ENCODE data around the gene SPATS2.

SPATS2 gene

DNA sequence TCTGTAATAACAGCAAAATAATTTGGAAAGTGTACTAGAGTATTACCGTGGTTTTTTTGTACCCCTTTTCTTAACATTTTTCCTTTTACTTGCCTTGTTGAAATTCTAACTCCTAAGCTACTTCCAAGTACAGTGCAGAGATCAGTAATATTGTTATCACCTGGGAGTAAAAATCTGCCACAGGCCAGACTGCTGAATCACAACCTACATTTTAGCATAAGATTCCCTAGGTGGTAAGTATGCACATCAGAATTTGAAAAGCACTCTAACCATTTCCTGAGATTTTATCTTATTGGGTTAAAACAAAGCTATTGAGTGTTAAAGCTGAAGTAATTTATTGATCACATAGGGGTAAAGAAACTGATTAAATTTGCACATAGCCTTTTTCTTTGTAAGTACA, 116.4 kb downstream of the SPATS2 start:
- in situ Hi-C loops (cut with MboI; ENCODE audit: low sequenced_read_pairs, unreplicated experiment): no loop called here
- no peak for DNase-seq (ENCODE audit: low spot score)
- TF ChIP-seq, protein P1, sequence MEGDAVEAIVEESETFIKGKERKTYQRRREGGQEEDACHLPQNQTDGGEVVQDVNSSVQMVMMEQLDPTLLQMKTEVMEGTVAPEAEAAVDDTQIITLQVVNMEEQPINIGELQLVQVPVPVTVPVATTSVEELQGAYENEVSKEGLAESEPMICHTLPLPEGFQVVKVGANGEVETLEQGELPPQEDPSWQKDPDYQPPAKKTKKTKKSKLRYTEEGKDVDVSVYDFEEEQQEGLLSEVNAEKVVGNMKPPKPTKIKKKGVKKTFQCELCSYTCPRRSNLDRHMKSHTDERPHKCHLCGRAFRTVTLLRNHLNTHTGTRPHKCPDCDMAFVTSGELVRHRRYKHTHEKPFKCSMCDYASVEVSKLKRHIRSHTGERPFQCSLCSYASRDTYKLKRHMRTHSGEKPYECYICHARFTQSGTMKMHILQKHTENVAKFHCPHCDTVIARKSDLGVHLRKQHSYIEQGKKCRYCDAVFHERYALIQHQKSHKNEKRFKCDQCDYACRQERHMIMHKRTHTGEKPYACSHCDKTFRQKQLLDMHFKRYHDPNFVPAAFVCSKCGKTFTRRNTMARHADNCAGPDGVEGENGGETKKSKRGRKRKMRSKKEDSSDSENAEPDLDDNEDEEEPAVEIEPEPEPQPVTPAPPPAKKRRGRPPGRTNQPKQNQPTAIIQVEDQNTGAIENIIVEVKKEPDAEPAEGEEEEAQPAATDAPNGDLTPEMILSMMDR (IDR thresholded peaks at IDR 0.05; ENCODE audit: borderline replicate concordance, control extremely low read depth, extremely low read depth, insufficient read depth, missing control alignments): no peak

DNA sequence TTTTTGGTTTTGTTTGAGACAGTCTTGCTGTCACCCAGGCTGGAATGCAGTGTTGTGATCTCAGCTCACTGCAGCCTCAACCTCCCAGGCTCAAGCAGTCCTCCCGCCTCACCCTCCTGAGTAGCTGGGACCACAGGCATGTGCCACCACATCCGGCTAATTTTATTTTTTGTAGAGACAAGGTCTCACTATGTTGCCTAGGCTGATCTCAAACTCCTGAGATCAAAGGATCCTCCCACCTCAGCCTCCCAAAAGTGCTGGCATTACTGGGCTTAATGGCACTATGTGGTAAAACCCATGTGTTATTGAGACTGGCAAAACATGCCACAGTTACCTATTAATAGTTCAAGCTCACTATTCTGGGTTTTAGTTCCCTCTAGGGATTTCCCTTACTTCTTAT, 120.3 kb downstream of the SPATS2 start:
- TF ChIP-seq, protein P1 (IDR thresholded peaks at IDR 0.05; ENCODE audit: borderline replicate concordance, control extremely low read depth, extremely low read depth, insufficient read depth, missing control alignments): no peak
- DNase-seq (ENCODE audit: low spot score): no peak
- in situ Hi-C loops (cut with MboI; ENCODE audit: low sequenced_read_pairs, unreplicated experiment): no loop called here

DNA sequence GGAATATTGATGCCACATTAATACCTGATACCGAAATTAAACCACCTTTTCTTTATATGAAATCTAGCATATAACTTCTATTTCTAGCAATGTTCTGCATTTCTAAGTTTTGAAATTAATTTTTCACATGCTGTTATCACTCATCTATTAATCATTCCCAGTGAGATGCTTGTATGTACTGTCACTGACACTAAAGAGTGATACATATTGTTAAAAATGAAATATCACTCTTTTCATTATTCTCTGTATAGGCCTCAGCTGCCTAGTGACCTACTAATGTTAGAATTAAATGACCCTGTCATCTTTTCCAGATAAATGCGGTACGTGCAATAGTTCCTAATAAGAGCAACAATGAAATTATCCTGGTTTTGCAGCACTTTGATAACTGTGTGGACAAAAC, 121.9 kb downstream of the SPATS2 start:
- in situ Hi-C loops (cut with MboI; ENCODE audit: low sequenced_read_pairs, unreplicated experiment): no loop called here
- TF ChIP-seq, protein P1 (IDR thresholded peaks at IDR 0.05; ENCODE audit: borderline replicate concordance, control extremely low read depth, extremely low read depth, insufficient read depth, missing control alignments): no peak
- DNase-seq (ENCODE audit: low spot score): no peak

DNA sequence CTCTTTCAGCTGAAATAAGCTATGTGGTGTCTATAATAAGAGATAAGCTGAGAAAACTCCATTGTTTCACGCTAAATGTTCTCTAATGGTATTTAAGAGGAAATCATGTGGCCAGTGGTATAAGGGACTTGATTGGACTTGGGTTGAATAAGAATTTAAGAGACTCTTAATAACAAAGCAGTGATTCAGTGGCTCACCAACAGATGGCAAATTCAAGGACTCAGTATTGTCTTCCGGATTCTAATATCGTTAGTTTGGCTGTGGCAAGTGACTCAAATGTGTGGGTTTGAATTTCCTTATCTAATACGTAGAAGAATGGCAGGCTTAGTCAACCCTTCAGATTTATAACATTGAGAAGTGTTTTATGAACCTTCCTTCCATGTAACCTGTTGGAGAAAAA, 122.5 kb downstream of the SPATS2 start:
- TF ChIP-seq, protein P1 (IDR thresholded peaks at IDR 0.05; ENCODE audit: borderline replicate concordance, control extremely low read depth, extremely low read depth, insufficient read depth, missing control alignments): no peak
- DNase-seq (ENCODE audit: low spot score): no peak
- in situ Hi-C loops (cut with MboI; ENCODE audit: low sequenced_read_pairs, unreplicated experiment): no loop called here

DNA sequence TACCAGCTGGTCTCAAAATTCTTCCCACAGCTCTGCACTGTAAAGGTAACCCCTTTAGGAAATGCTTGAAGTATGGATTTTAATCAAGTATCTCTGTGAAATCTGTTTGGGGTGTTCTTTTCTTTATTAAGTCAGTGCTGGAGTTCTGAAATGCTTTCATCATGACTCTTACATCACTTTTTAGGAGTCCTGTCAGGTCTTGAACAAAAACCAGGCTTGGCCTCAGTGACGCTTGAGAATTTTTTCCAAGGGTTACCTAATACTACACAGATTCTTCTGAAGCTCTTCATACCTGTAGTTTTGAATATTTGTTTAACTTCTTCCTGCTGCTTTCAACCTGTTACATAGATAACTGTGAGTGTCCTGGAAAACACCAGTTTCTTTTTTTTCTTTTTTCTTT, 124.6 kb downstream of the SPATS2 start:
- no peak for DNase-seq (ENCODE audit: low spot score)
- TF ChIP-seq, protein P1 (IDR thresholded peaks at IDR 0.05; ENCODE audit: borderline replicate concordance, control extremely low read depth, extremely low read depth, insufficient read depth, missing control alignments): no peak
- in situ Hi-C loops (cut with MboI; ENCODE audit: low sequenced_read_pairs, unreplicated experiment): no loop called here

DNA sequence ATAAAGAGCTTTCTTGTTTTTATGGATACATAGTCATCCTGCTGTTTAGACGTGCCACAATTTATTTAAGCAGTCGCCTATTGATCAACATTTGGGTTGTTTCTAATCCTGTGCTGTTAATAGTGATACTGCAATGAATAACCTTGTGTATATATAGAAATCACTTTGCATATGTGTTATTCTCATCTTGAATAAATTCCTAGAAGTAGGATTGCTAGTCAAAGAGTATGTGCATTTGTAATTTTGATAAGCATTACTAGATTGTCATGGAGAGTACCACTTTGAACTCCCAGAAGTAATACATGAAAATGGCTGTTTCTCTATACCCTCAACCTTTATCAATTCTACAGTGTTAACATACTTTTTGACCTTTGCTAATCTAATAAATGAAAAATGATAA, 126.6 kb downstream of the SPATS2 start:
- in situ Hi-C loops (cut with MboI; ENCODE audit: low sequenced_read_pairs, unreplicated experiment): no loop called here
- TF ChIP-seq, protein P1 (IDR thresholded peaks at IDR 0.05; ENCODE audit: borderline replicate concordance, control extremely low read depth, extremely low read depth, insufficient read depth, missing control alignments): no peak

More for the DNA sequence above, 126.6 kb downstream of the SPATS2 start:
- no peak for DNase-seq (ENCODE audit: low spot score)
